Left renal cortex interstitium (tissue), 4 donors: ENCODE measurements around the gene ACACB. TPM values are rescaled to one million over a fixed set of nuclear protein-coding genes. Genes with fewer than 3 reads are reported as not detected.

Source experiments
- DNase-seq, 4 donors: peaks; one replicate each; pipeline ENCODE4 v3.0.0-alpha.2; 2013; ENCODE audit warnings: low read depth in 4 of 4, low spot score in 2 of 4, missing footprints in 1 of 4
- polyA plus RNA-seq, 4 donors: library from polyadenylated mRNA; unstranded; fragments of 120-200 nt; gene quantifications; one replicate each; pipeline ENCODE4 v1.2.1, GENCODE V29; 2013; ENCODE audit not compliant: insufficient read length in 4 of 4

ACACB gene
- polyA plus RNA-seq, 4 donors = 14.4 to 28.9 (median 21.5) TPM

DNA sequence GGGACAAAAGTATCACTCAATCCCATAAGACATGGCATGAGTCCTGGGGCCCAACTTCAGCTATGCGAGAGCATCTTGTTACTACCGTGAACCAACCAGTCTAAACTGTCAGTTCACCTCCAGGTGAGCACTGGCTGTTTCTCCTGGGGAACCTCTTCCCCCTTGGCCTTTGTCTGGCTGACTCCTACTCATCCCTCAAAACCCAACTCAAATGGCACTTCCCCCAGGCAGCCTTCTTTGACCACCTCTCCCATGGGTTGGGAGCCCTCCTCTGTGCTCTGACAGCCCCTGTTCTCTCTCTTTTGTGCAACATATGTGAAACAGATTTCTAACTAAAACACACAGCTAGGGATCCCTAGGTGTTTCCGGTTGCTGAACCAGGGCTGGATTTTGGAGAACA lies 155.0 kb downstream of the ACACB start:
- no peak for DNase-seq

DNA sequence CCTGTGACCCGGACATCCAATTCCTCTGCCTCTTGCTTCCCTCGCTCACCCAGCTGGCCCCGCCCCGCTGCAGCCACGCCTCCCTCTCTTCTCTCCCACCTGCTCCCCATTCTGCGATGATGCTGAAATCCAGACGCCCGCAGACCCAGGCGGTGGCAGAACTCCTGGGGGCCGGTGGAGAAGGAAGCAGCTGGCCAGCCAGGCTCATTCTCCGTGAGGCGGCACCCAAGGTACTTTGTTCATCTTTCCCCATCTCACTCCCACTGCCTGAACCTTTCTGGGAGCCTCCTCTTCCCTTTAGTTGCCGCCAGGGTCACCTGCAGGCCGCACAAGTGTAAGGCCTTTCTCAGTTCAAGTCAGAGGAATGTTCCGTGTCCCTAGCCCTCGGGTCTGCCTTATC lies 157.0 kb downstream of the ACACB start:
- no peak for DNase-seq

DNA sequence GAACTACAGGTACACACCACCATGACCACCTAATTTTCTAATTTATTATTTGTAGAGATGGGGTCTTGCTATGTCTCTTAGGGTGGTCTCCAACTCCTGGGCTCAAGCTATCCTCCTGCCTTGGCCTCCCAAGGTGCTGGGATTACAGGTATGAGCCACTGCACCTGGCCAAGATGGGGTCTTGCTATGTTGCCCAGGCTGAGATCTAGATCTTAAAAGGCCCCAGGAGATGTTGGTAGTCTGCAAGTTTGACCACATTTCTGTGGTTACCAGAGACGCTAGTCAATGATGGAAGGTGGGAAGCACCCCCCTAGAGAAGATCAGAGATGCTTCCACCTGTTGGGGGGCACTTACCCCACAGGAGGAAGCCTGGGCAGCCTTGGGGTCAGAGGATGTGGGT lies 158.0 kb downstream of the ACACB start:
- DNase-seq = no peak

DNA sequence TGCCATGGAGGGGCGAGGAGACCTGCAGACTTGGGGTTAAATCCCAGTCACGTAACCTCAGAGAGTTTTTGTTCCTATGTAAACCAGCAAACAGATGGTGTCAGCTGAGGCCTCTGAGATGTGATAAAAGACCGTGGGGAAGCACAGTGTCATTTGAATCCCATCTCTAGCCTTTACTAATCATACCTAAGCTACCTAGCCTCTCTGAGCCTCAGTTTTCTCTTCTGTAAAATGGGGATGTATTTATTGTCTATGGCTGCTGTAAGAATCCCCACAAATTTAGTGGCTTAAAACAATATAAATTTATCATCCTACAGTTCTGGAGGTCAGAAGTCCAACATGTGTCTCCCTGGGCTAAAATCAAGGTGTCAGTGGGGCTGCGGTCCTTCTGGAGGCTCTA lies 158.8 kb downstream of the ACACB start:
- DNase-seq = no peak

DNA sequence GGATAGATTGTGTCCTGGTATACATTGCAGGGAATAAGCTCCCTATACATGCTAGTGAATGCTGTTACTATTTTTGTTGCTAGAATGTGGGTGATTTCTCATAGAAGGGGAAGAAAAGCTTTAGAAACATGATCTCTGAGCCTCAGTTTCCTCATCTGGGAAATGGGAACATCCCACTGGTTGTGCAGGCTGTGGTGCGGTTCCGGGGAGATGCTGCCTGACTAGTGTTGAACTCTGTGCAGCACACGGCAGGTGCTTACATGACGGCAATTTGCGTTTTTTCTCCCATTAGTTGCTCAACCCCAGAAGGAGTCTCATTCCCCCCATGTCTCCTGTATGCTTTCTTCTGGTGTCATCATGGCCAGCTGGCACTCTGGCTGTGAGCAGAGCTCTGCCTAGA lies 159.8 kb downstream of the ACACB start:
- no peak for DNase-seq

DNA sequence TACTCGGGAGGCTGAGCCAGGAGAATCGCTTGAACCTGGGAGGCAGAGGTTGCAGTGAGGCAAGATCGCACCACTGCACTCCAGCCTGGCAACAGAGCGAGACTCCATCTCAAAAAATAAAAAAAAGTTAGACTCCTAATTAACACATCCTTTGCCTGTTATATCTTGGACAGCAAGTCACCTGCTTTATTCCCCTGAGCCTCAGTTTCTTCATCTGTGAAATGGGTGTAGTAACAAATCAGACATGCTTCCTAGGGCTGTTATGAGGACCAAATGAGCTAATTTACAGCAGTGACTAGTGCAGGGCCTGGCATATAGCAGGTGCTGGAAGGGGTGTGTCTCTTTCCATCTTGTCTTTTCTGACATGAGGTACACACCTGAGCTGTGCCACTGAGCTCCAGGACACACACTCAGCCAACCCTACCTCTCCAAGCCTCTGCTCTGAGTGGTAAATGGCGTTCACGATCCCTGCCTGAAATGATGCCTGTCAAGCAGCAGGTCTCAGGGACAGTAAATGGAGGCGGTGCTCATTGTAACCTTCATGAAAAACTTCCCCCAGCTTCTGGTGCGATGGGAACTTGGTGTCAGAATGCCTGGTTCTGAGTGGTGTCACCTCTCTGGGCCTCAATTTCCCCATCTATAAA lies 161.0 kb downstream of the ACACB start:
- DNase-seq = no peak

DNA sequence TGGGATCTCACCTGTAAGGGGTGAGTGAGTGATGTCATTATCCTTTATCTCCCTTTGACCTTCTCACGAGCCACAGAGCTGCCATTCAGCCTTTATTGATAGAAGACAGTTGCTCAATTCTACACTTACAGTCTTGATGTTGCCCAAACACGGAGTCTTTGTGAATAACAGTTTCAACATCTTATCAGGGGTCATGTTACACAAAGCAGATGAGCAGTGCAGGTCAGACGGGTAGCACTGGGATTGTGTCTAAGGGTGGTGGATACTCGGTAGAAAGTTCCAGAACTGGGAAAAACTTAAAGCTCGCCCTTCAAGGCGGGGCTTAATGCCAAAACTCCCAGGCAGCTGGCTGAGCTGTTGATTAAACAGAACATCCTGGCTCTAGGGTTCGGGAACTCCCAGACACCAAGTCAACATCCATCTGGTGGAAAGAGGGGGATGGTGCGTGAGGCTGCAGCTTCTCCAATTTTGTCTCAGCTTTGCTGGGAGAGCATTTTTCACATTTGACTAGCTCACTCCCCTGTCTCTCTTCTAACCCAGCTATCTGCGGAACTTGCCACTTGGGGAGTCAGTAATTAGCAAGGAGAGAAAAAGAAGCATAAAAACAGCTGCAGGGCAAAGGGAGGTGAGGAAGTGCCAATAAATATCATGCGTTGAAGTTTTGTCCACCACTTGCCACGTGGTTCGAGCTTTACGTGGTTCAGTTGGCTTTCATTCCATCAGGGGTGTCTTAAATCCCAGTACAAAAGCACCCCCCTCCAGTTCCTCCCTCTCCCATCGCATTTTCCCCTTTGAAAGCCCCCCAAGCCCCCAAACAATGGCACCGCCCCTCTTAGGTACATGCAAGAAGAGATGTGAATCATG lies 161.7 kb downstream of the ACACB start:
- no peak for DNase-seq

DNA sequence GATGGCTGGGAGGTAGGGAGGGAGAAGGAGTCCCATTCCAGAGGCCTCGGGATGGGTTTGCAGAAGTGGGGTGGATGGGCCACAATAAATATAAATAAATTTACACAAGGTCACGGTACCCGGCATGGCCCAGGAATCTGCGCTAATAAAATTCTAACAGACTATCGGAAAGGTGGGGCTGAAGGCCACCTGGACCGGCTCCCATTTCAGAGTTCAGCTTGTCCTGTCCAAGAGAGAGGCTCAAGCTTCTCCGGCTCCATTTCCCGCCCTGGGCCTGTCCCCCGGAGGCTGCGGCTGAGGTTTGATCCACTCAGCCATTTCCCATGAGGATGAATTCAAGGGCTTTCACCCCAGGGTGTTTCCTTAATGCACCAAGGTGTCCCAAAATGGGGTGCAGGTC lies 162.5 kb downstream of the ACACB start:
- no peak for DNase-seq

DNA sequence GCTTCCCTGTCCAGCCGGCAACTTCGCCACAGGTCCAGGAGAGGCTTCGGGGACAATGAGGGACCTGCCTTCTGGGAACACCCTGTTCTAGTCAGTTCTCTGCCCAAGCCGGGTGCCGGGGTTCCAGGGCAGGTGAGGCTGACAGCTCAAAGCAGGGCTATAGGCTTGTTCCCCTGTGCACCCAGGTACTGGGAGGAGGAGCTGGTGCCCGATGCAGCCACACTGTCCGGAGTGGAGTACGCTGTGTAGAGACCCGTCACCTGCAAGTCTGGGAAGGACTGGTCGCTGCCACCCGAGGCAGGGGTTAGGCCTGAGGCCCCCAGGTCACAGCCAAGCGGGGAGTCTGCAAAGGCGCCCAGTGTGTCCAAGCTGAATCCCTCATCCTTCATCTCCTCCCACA lies 163.1 kb downstream of the ACACB start:
- DNase-seq = no peak

DNA sequence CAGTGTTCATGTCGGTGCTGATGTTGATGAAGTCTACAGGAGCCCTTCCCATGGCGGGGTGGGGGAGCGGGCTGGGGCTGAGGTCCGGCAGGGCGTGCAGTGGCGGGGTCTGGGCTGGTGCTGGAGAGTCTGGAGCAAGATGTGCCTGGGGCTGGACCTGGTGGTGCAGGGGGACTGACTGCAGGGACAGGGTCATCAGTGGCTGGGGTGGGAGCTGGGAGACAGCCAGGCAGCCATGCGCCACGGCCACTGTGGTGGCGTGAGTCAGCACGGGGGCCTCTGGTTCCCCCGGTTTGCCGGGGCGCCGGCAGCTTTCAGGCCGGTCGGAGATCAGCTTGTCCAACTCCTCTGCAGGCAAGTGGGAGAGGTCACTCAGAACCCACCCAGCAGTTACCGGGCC lies 165.1 kb downstream of the ACACB start:
- DNase-seq = no peak

DNA sequence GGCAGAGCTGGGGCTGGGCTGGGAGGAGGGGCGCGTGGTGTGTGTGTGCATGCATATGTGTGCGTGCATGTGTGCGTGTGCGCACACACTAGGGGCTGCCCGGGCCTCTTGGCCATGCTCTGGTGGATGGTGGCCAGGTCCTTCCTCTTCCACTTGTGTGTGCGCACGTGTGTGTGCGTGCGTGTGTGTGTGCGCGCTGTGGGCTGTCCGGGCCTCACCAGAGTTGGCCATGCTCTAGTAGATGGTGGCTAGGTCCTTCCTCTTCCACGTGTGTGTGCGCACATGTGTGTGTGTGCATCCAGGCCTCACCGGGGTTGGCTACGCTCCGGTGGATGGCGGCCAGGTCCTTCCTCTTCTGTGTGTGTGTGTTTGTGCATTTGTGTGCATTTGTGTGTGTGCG lies 168.0 kb downstream of the ACACB start:
- no peak for DNase-seq

DNA sequence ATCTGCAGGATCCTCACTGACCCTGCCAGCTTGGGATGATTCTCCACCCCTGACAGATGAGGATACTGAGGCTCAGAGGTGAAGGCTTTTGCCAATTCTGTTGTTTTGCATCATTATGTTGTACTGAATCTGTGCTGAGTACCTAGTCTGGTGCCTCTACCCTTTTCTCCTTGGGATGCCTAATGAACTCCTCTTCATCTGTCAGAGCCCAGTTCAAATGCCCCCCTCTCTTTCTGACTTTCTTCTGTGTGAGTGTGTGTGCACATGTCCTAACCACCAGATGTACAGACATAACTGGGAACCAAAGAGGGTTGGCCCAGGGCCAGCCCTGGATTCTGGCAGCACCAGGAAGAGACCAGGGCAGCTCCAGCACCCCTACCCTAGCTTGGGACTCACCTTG lies 169.9 kb downstream of the ACACB start:
- no peak for DNase-seq

DNA sequence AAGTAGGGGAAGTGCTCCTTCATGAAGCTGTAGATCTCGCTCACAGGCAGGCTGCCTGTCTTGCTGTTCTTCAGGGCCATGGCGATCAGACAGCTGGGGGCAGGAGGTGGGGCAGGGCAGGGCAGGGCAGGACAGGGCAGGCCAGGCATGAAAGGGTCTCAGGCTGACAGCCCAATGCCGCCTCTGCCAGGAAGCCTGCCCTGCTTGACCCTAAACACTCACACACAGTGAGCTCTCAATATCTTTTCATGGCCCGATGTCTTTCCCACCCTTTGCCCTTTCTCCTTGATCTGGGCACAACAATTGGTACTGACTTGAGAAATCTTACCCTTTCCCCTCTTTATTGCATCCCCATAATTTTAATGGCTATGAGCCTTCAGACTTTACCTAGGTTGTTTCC lies 170.3 kb downstream of the ACACB start:
- DNase-seq = no peak

DNA sequence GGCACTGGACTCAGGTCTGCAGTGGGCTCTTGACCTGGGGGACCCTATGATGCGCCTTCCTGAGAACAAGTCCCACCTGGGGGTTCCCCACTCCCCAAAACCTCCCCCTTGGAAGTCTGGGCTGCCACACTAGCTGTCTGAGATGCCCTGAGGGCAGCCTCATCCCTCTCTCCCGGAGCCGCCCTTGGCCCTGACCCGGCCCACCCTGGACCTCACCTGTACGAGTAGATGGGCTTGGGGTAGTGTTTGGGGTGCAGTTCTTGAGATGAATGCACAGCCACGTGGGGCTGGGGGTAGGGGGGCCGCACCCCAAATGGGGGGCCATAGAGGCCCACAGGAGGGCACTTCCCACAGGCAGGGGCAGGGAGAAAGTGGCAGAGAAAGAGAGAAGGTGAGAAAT lies 170.8 kb downstream of the ACACB start:
- no peak for DNase-seq

DNA sequence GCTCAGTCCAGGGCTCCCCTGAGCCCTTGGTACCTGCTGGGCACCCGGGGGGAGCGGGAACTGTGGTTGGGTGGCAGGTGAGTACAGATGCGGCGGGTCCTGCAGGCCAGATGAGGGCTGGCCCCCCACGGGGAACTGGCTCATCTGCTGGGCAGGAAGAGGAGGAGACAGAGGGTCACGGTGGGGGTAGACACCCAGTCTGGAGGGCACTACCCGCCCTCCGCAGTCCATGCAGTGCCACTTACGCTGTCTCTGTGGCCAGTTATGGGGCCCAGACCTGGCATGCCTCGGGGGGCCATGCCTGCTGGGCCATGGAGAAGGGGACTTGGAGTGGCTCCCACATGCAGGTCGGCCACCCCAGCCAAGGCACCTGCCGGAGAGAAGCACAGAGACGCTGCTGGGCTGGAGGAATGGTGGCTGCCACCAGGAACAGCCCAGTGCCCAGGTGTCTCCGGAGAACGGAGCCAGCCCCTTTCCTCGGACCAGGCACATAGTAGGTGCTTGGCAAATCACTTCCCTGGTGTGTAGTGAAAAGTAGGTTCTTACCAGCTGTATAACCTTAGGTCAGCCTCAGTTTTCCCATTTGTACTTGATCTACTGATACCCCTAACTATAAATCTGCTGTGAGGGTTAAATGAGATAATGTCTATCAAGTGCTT lies 171.6 kb downstream of the ACACB start:
- DNase-seq = no peak

DNA sequence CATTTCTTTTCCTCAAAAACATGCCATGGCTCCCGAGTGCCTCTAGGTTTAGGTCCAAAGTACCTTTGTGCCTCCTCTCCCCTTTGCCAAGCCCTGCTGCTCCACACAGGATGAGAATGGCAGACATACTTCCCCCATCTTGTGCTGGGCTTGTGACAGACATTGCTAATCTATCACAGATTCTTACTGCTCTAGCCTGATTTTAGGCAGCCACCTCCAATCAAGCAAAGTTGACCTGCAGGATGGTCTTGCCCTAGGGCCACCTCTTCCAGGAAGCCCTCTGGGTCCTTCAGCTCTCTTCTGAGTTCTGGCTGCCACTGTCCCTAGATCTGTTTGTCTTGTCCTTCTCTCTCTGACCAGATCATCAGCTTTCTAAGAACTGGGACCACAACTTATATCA lies 172.2 kb downstream of the ACACB start:
- no peak for DNase-seq

DNA sequence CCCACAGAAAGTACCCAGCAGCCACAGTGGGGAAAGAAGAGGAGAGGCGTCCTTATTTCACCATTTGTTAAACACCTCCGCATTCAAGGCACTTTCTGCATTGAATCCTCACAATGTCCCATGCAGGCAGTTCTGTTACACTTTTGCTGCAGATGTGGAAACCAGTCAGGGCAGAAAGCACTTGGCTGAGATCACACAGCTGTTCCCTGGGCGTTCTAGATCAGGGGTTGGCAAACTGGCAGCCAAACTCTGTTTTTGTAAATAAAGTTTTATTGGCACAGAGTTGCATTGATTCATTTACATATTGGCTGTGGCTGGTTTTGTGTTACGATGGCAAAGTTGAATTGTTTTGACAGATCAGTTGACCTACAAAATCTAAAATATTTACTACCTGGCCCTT lies 172.6 kb downstream of the ACACB start:
- no peak for DNase-seq

DNA sequence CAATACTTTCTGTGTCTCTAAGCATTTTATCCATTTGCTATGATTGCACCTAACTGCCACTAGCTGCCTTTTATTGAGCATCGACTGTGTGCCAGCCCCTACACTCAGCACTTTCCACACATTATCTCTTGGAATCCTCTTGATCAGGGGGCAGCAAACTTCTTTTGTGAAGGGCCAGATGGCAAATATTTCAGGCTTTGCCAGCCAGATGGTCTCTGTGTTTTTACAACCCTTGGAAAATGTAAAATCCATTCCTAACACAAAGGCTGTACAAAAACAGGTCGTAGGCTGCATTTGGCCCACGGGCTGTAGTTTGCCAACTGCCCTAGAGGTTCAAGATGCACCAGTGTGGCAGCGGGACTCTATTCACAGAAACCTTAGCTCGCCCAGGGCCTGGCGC lies 173.2 kb downstream of the ACACB start:
- DNase-seq = no peak

DNA sequence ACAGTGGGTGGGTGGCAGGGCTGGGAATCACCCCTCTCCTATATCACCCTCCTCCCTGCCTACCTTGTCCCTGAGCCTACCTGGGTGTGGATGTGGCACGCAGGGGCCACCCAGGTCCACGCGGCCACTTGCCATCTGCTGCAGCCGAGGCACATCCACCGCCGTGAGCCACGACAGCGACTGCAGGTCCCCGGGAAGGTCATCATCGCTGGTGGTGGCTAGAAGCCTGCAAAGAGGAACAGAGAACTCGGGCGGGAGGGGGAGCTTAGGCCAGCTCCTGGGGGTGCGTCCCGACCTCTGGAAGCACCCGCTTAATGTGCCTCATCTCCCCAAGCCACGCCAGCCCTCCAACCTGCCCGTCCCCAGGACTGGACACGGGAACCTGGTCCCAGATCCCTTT lies 173.7 kb downstream of the ACACB start:
- DNase-seq = no peak

DNA sequence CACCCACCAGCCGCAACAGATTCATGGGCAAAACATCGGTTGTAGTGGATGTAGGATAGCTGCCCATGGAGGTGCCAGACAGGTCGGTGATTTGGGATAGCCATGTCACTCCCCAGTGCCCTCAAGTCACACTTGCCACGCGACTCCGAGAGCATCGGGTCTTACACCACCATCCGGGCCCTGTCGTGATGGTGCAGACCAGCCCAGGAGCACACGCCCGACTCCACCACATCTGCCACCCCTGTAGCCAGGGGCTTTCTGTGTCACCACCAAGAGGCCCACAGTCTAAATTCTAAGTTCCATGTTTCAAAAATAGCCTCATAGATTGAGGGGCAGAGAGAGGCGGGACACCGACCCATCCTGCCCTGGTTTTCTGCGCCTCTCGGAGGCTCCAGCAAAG lies 174.7 kb downstream of the ACACB start:
- DNase-seq = no peak

DNA sequence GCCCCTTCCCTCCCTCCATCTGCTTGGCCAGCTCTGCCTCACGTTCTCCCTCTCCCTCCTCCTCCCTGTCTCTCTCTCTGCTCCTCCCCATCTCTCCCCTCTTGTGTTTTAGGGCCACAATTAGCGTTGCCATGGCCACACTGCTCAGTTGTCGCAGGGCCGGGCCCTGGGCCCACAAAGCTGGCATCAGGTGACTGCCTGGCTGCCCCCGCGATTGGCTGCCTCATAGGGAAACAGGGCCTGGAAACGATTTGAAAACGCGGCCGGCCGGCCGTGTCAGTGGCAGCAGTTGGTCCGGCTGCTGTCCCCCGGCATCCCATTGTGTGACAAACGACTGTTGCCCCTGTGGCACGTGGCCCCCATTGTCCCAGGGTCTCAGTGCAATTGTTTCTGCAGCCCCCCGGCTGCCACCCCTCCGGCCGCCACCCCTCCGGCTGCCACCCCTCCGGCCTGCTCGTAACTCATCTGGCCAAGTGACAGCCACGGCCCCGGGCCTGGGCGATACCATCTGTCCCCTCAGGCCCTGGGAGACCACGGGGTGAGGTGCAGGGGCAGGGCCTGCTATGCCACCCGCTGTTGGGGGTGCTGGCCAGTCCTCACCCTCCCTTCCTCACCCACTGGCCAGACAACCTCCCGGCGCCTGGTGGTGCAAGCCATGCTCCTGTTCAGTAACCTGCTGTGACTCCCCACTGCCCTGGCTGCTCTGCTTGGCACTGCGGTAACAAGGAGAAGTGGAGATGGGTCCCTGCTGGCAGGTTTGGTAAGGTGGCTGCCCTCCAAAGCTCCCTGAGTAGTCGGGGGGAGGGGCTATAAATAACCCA lies 175.3 kb downstream of the ACACB start:
- DNase-seq = peak in 3 of 4 donors; percentile 65 to 78 (median 71)
